CMK (cell line): Measurements from ENCODE around the gene PARN.
"Not testable (repeated sequence)": the region's sequence is repeated elsewhere in the genome, so short reads cannot be mapped to it uniquely, and the experiment has no call there.

ENCODE experiments used
- DNase-seq: peaks from one replicate; pipeline ENCODE4 v3.0.0-alpha.2; 2010; ENCODE audit warnings: low read depth

PARN gene

GRCh38 chr16:14632693-14633569 lies 2.9 kb upstream of the PARN start, which contains the start of gene BFAR:
Gene BFAR, plus strand, starts transcription at chr16:14632951. Its CDS starts 11,396 bp downstream, at chr16:14644347.
- peak; percentile 92 for DNase-seq

GRCh38 chr16:14630620-14631330 lies 715 bp upstream of the PARN start:
- DNase-seq, result not testable (repeated sequence)

- DNase-seq, result no peak
These were observed 495 bp downstream of the PARN start for GRCh38 chr16:14629612-14629918.

- no peak for DNase-seq
These were observed 1.1 kb downstream of the PARN start for GRCh38 chr16:14628806-14629611.

- DNase-seq, result no peak
These were observed 3.0 kb downstream of the PARN start for GRCh38 chr16:14627078-14627477.

- no peak for DNase-seq
These were observed 11.5 kb downstream of the PARN start for GRCh38 chr16:14618566-14618965.

GRCh38 chr16:14616280-14616679 lies 13.8 kb downstream of the PARN start:
- no peak for DNase-seq

- DNase-seq, result no peak
These were observed 16.1 kb downstream of the PARN start for GRCh38 chr16:14613991-14614390.

- no peak for DNase-seq
These were observed 18.4 kb downstream of the PARN start for GRCh38 chr16:14611660-14612059.

- DNase-seq, result no peak
These were observed 20.3 kb downstream of the PARN start for GRCh38 chr16:14609716-14610115.

- no peak for DNase-seq
These were observed 21.5 kb downstream of the PARN start for GRCh38 chr16:14608604-14609003.

GRCh38 chr16:14608111-14608566 lies 21.9 kb downstream of the PARN start:
- no peak for DNase-seq

GRCh38 chr16:14606102-14606501 lies 24.0 kb downstream of the PARN start:
- DNase-seq, result no peak

GRCh38 chr16:14602443-14602963 lies 27.6 kb downstream of the PARN start:
- DNase-seq, result no peak

- peak; percentile 5 for DNase-seq
These were observed 29.9 kb downstream of the PARN start for GRCh38 chr16:14600164-14600563.

GRCh38 chr16:14586637-14587305 lies 43.3 kb downstream of the PARN start:
- DNase-seq, result no peak

GRCh38 chr16:14585287-14585686 lies 44.8 kb downstream of the PARN start:
- no peak for DNase-seq

GRCh38 chr16:14580926-14581325 lies 49.1 kb downstream of the PARN start:
- DNase-seq, result not testable (repeated sequence)

GRCh38 chr16:14579266-14579665 lies 50.8 kb downstream of the PARN start:
- DNase-seq, result no peak

GRCh38 chr16:14576532-14576931 lies 53.5 kb downstream of the PARN start:
- no peak for DNase-seq

GRCh38 chr16:14576069-14576468 lies 54.0 kb downstream of the PARN start:
- no peak for DNase-seq
